ENCODE data around the gene SLC22A4. TPM values are rescaled to one million over a fixed set of nuclear protein-coding genes. Genes with fewer than 3 reads are reported as not detected.

Gene SLC22A4
- total RNA-seq, 1 experiment from 2014 or later, result 0.72 TPM

- Histone ChIP-seq H2BK20ac (ENCODE audit: low read depth, low read length, poor library complexity, severe bottlenecking) (no peak overlapping the region), H2BK15ac (ENCODE audit: low read depth, low read length) (no peak overlapping the region), H2BK5ac (ENCODE audit: insufficient read length, low read length) (no peak overlapping the region), H4K8ac (replicated peaks; ENCODE audit: insufficient read length, low read depth, low read length) (no peak overlapping the region), H3K4me1 (ENCODE audit: insufficient read depth, low read length) (no peaks in the 10 kb centered on the region), H3K79me1 (ENCODE audit: insufficient read depth, low read depth, low read length, poor library complexity, severe bottlenecking) (no peaks in the 10 kb centered on the region), H2BK12ac (ENCODE audit: insufficient read length, low read depth, low read length) (no peak overlapping the region), H4K5ac (ENCODE audit: insufficient read length, low read depth, low read length) (no peak overlapping the region), H4K91ac (ENCODE audit: insufficient read length, low read depth, low read length) (no peak overlapping the region), H3K14ac (ENCODE audit: insufficient read depth, low read length) (no peak overlapping the region), H3K79me2 (ENCODE audit: insufficient read depth, low read length) (no peaks in the 10 kb centered on the region), H3K18ac (ENCODE audit: insufficient read length, low read depth, low read length) (no peak overlapping the region), H3K4ac (ENCODE audit: low read depth, low read length) (no peak overlapping the region), H3K4me2 (ENCODE audit: insufficient read depth, insufficient read length, low read length) (no peak overlapping the region), H3K56ac (ENCODE audit: insufficient read length, low read depth, low read length) (no peak overlapping the region), H3K9me3 (ENCODE audit: control insufficient read depth, low read depth, low read length) (no peaks in the 10 kb centered on the region), H2AFZ (ENCODE audit: low read length) (no peak overlapping the region), H4K20me1 (ENCODE audit: control insufficient read depth, insufficient read depth, insufficient read length) (no peaks in the 10 kb centered on the region), H2BK120ac (ENCODE audit: low read depth, low read length, poor library complexity, severe bottlenecking) (no peak overlapping the region), H3K27me3 (ENCODE audit: insufficient read depth, low read length) (no peaks in the 10 kb centered on the region), H3K27ac (ENCODE audit: insufficient read length, low read depth, low read length) (no peak overlapping the region), H3T11ph (ENCODE audit: low read length) (no peak overlapping the region), H3K23me2 (ENCODE audit: insufficient read length, low read depth, low read length, poor library complexity, severe bottlenecking) (no peaks in the 10 kb centered on the region), H3K23ac (ENCODE audit: insufficient read length, low read depth, low read length) (no peak overlapping the region), H2AK5ac (ENCODE audit: insufficient read length, low read length) (no peak overlapping the region), H3K9ac (ENCODE audit: extremely low read depth, insufficient read length, low read length) (no peak overlapping the region)
- no peaks in the 10 kb centered on the region for H3K27me3 Mint-ChIP-seq (ENCODE audit: low read depth)
- peaks cover 8 to 11% of the 10 kb centered on the region in 2 experiments for H3K4me1 Mint-ChIP-seq
- DNase-seq, result no peak
- H3K9me3 Mint-ChIP-seq, result no peaks in the 10 kb centered on the region
- no peak overlapping the region for H3K4me3 Mint-ChIP-seq
- TF ChIP-seq CTCF (conservative IDR thresholded peaks at IDR 0.05), result no peak
- no peaks in the 10 kb centered on the region; a peak in 1 of 7 replicates for H3K36me3 Mint-ChIP-seq (ENCODE audit: insufficient read depth in 1 of 3, low read depth in 3 of 3)
- WGBS (ENCODE audit: extremely low coverage, insufficient read length, low lambda C conversion rate), result no CpG with 5 or more reads among the region's 4 CpGs
- H3K27ac Mint-ChIP-seq, result no peak overlapping the region
Measured at GRCh38 chr5:132387640-132388117, 93.5 kb downstream of the SLC22A4 start.

Data from H9 (cell line).